ENCODE results near the gene CHID1. TPM values are rescaled to one million over a fixed set of nuclear protein-coding genes. Genes with fewer than 3 reads are reported as not detected.

Gene CHID1
- total and polyA plus RNA-seq, 2 experiments from 2014 or later, result 72.3 to 202 TPM

- Histone ChIP-seq H3K4me3 (peak overlapping the region; percentile 83), H3K27ac (peak overlapping the region; percentile 84), H3K27me3 (replicated peaks; ENCODE audit: insufficient read depth) (no peaks in the 10 kb centered on the region), H3K79me2 (ENCODE audit: insufficient read depth) (peaks cover 52% of the 10 kb centered on the region), H3K9me2 (ENCODE audit: insufficient read depth) (no peaks in the 10 kb centered on the region), H3K9me3 (ENCODE audit: low read depth) (no peaks in the 10 kb centered on the region), H3K36me3 (ENCODE audit: low read depth) (no peaks in the 10 kb centered on the region), H2AFZ (0 out of 2 replicates have a peak overlapping the region, but pooled peaks have one; percentile 32), H3K4me1 (ENCODE audit: insufficient read depth) (peaks cover 9% of the 10 kb centered on the region), H4K20me1 (ENCODE audit: insufficient read depth) (no peaks in the 10 kb centered on the region; the same call in 1 of the 2 replicates), H3K4me2 (ENCODE audit: unreplicated experiment) (peak overlapping the region; percentile 84), H3F3A (ENCODE audit: insufficient read depth) (peaks cover 12% of the 10 kb centered on the region; the same call in 1 of the 2 replicates), H3K9ac (peak overlapping the region; percentile 92)
- 0 to 1% methylated on average over 20 to 26 of the region's 26 CpGs for WGBS, 2 experiments (ENCODE audit: low coverage in 1 of 2, low lambda C conversion rate in 2 of 2, missing lambda C conversion rate in 2 of 2)
- in situ Hi-C loops (cut with MboI), result no loop called here
- TF ChIP-seq EZH2phosphoT487 (IDR thresholded peaks at IDR 0.05; ENCODE audit: insufficient read depth, low read depth) (no peak), EZH2 (IDR thresholded peaks at IDR 0.05; ENCODE audit: insufficient read depth, poor library complexity, severe bottlenecking) (no peak)
- DNase-seq, result peak; percentile 85
Measured at GRCh38 chr11:926341-926916, 15.8 kb upstream of the CHID1 start.

GRCh38 chr11:925496-926301 lies 15.1 kb upstream of the CHID1 start, which contains the start of gene AP2A2:
Gene AP2A2, plus strand, starts transcription at chr11:925870. Its CDS starts 152 bp downstream, at chr11:926022.
- in situ Hi-C loops (cut with MboI), result no loop called here
- Histone ChIP-seq H2AFZ (peak within 1 kb of the TSS; percentile 71), H3K4me3 (peak within 1 kb of the TSS; percentile 83), H3F3A (ENCODE audit: insufficient read depth) (peaks cover 5% of the 10 kb centered on the region; the same call in 1 of the 2 replicates), H3K9ac (peak within 1 kb of the TSS; percentile 92), H3K4me2 (ENCODE audit: unreplicated experiment) (peak within 1 kb of the TSS; percentile 84), H3K27ac (peak within 1 kb of the TSS; percentile 84), H3K9me3 (ENCODE audit: low read depth) (no peaks in the 10 kb centered on the region), H3K79me2 (ENCODE audit: insufficient read depth) (peaks cover 45% of the 10 kb centered on the region), H3K36me3 (ENCODE audit: low read depth) (no peaks in the 10 kb centered on the region), H3K4me1 (ENCODE audit: insufficient read depth) (peaks cover 4% of the 10 kb centered on the region; the same call in 1 of the 2 replicates), H3K27me3 (replicated peaks; ENCODE audit: insufficient read depth) (no peaks in the 10 kb centered on the region), H3K9me2 (ENCODE audit: insufficient read depth) (no peaks in the 10 kb centered on the region), H4K20me1 (ENCODE audit: insufficient read depth) (no peaks in the 10 kb centered on the region; the same call in 1 of the 2 replicates)
- TF ChIP-seq EZH2phosphoT487 (IDR thresholded peaks at IDR 0.05; ENCODE audit: insufficient read depth, low read depth) (no peak), EZH2 (IDR thresholded peaks at IDR 0.05; ENCODE audit: insufficient read depth, poor library complexity, severe bottlenecking) (no peak)
- DNase-seq, result peak; percentile 97
- WGBS, 2 experiments (ENCODE audit: low coverage in 1 of 2, low lambda C conversion rate in 2 of 2, missing lambda C conversion rate in 2 of 2), result 3 to 5% methylated on average over 79 to 99 of the region's 124 CpGs

- H3K4me1 ChIP-seq (ENCODE audit: insufficient read depth), result peaks cover 4% of the 10 kb centered on the region; the same call in 1 of the 2 replicates
- peaks cover 39% of the 10 kb centered on the region for H3K79me2 ChIP-seq (ENCODE audit: insufficient read depth)
- H3K4me2 ChIP-seq (ENCODE audit: unreplicated experiment), result no peak overlapping the region
- peaks cover 5% of the 10 kb centered on the region; the same call in 1 of the 2 replicates for H3F3A ChIP-seq (ENCODE audit: insufficient read depth)
- H3K27me3 ChIP-seq (replicated peaks; ENCODE audit: insufficient read depth), result no peaks in the 10 kb centered on the region
- no peak for DNase-seq
- H3K36me3 ChIP-seq (ENCODE audit: low read depth), result no peaks in the 10 kb centered on the region
- H3K9ac ChIP-seq, result peak overlapping the region; percentile 56
- H3K4me3 ChIP-seq, result peak overlapping the region; percentile 48
- no peaks in the 10 kb centered on the region; the same call in 1 of the 2 replicates for H4K20me1 ChIP-seq (ENCODE audit: insufficient read depth)
- no peaks in the 10 kb centered on the region for H3K9me2 ChIP-seq (ENCODE audit: insufficient read depth)
- H2AFZ ChIP-seq, result peak overlapping the region; percentile 71
- H3K9me3 ChIP-seq (ENCODE audit: low read depth), result no peaks in the 10 kb centered on the region
- no peak overlapping the region for H3K27ac ChIP-seq
- in situ Hi-C loops (cut with MboI), result no loop called here
- 61 to 67% methylated on average over 10 to 28 of the region's 28 CpGs for WGBS, 2 experiments (ENCODE audit: low coverage in 1 of 2, low lambda C conversion rate in 2 of 2, missing lambda C conversion rate in 2 of 2)
- no peak for TF ChIP-seq EZH2phosphoT487 (IDR thresholded peaks at IDR 0.05; ENCODE audit: insufficient read depth, low read depth)
- no peak for TF ChIP-seq EZH2 (IDR thresholded peaks at IDR 0.05; ENCODE audit: insufficient read depth, poor library complexity, severe bottlenecking)
Measured at GRCh38 chr11:925158-925495, 14.5 kb upstream of the CHID1 start.

GRCh38 chr11:924406-925157 lies 14.0 kb upstream of the CHID1 start:
- WGBS, 2 experiments (ENCODE audit: low coverage in 1 of 2, low lambda C conversion rate in 2 of 2, missing lambda C conversion rate in 2 of 2), result 42 to 48% methylated on average over 13 to 18 of the region's 18 CpGs
- Histone ChIP-seq H3K36me3 (ENCODE audit: low read depth) (no peaks in the 10 kb centered on the region), H3K9ac (no peak overlapping the region), H3F3A (ENCODE audit: insufficient read depth) (peaks cover 5% of the 10 kb centered on the region; the same call in 1 of the 2 replicates), H3K9me2 (ENCODE audit: insufficient read depth) (no peaks in the 10 kb centered on the region), H3K4me3 (no peak overlapping the region), H3K27me3 (replicated peaks; ENCODE audit: insufficient read depth) (no peaks in the 10 kb centered on the region), H3K4me2 (ENCODE audit: unreplicated experiment) (no peak overlapping the region), H2AFZ (peak overlapping the region; percentile 71; the same call in 1 of the 2 replicates), H3K27ac (no peak overlapping the region), H3K79me2 (ENCODE audit: insufficient read depth) (peaks cover 34% of the 10 kb centered on the region), H4K20me1 (ENCODE audit: insufficient read depth) (no peaks in the 10 kb centered on the region; the same call in 1 of the 2 replicates), H3K9me3 (ENCODE audit: low read depth) (no peaks in the 10 kb centered on the region), H3K4me1 (ENCODE audit: insufficient read depth) (peaks cover 4% of the 10 kb centered on the region; the same call in 1 of the 2 replicates)
- in situ Hi-C loops (cut with MboI), result no loop called here
- TF ChIP-seq EZH2phosphoT487 (IDR thresholded peaks at IDR 0.05; ENCODE audit: insufficient read depth, low read depth) (no peak), EZH2 (IDR thresholded peaks at IDR 0.05; ENCODE audit: insufficient read depth, poor library complexity, severe bottlenecking) (no peak)
- DNase-seq, result no peak
